Vagina (tissue), 2 donors: ENCODE data around the gene SIAH1.
"Not testable (repeated sequence)": the region's sequence is repeated elsewhere in the genome, so short reads cannot be mapped to it uniquely, and the experiment has no call there.

Experiments used
- POLR2A ChIP-seq, 2 donors: fragments of 450-650 bp; IDR thresholded peaks; one replicate each; pipeline ENCODE4 v1.6.1; 2017; ENCODE audit warnings: antibody characterized with exemption in 2 of 2, mild to moderate bottlenecking in 2 of 2, moderate library complexity in 2 of 2
- POLR2AphosphoS5 ChIP-seq, 2 donors: sonication (generic); formaldehyde crosslinking; IDR thresholded peaks; one replicate each; pipeline ENCODE4 v1.9.0; 2017; ENCODE audit warnings: antibody characterized with exemption in 2 of 2, mild to moderate bottlenecking in 2 of 2, low read depth in 1 of 2; ENCODE audit not compliant: insufficient read depth in 1 of 2
- TF ChIP-seq, protein P1 (sequence below), 3 experiments: fragments of 450-650 bp in 2 of 3; fragments of 200-600 bp in 1 of 3; sonication (generic) in 1 of 3; IDR thresholded peaks; one replicate each; pipeline ENCODE4 v1.5.1; 2017 to 2019; ENCODE audit warnings: antibody characterized with exemption in 3 of 3, mild to moderate bottlenecking in 2 of 3, moderate library complexity in 2 of 3

DNA sequence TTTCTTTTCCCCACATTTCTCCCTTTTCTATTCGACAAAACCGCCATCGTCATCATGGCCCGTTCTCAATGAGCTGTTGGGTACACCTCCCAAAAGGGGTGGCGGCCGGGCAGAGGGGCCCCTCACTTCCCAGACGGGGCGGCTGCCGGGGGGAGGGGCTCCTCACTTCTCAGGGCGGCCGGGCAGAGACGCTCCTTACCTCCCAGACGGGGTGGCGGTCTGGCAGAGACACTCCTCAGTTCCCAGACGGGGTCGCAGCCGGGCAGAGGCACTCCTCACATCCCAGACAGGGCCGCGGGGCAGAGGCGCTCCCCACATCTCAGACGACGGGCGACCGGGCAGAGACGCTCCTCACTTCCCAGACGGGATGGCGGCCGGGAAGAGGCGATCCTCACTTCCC is 31.4 kb upstream of the SIAH1 start:
- TF ChIP-seq, protein P1, sequence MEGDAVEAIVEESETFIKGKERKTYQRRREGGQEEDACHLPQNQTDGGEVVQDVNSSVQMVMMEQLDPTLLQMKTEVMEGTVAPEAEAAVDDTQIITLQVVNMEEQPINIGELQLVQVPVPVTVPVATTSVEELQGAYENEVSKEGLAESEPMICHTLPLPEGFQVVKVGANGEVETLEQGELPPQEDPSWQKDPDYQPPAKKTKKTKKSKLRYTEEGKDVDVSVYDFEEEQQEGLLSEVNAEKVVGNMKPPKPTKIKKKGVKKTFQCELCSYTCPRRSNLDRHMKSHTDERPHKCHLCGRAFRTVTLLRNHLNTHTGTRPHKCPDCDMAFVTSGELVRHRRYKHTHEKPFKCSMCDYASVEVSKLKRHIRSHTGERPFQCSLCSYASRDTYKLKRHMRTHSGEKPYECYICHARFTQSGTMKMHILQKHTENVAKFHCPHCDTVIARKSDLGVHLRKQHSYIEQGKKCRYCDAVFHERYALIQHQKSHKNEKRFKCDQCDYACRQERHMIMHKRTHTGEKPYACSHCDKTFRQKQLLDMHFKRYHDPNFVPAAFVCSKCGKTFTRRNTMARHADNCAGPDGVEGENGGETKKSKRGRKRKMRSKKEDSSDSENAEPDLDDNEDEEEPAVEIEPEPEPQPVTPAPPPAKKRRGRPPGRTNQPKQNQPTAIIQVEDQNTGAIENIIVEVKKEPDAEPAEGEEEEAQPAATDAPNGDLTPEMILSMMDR (IDR thresholded peaks at IDR 0.05), result not testable (repeated sequence)
- not testable (repeated sequence) for TF ChIP-seq POLR2A (IDR thresholded peaks at IDR 0.05); POLR2AphosphoS5 (IDR thresholded peaks at IDR 0.05; ENCODE audit: insufficient read depth in 1 of 2, low read depth in 1 of 2)
